HUES64 (cell line): Measurements from ENCODE around the gene KRTAP5-2.

Experiments
- H3K27ac ChIP-seq: 2 replicates; pipeline ENCODE4 v1.7.0; 2013; ENCODE audit warnings: low read depth, low read length, inconsistent platforms
- H3K27me3 ChIP-seq: 2 replicates; pipeline ENCODE4 v1.6.1; 2013; ENCODE audit warnings: mild to moderate bottlenecking, low read length; ENCODE audit not compliant: insufficient read depth
- H3K36me3 ChIP-seq: 2 replicates; pipeline ENCODE4 v1.6.1; 2013; ENCODE audit warnings: mild to moderate bottlenecking, low read length; ENCODE audit not compliant: insufficient read depth
- H3K4me1 ChIP-seq: 2 replicates; pipeline ENCODE4 v1.6.1; 2013; ENCODE audit warnings: mild to moderate bottlenecking, low read length, moderate library complexity; ENCODE audit not compliant: insufficient read depth
- H3K4me3 ChIP-seq: 2 replicates; pipeline ENCODE4 v1.5.1; 2013; ENCODE audit warnings: mild to moderate bottlenecking, low read length, moderate library complexity
- H3K9ac ChIP-seq: 2 replicates; pipeline ENCODE4 v1.6.1; 2013; ENCODE audit warnings: mild to moderate bottlenecking, low read depth, low read length
- H3K9me3 ChIP-seq: 2 replicates; pipeline ENCODE4 v1.6.1; 2013; ENCODE audit warnings: low read depth, low read length; ENCODE audit not compliant: insufficient read depth
- WGBS: fragments of 150-250, 120-280 bp; methylation state at CpG from one replicate; pipeline ENCODE4 v1.1.7; 2013; ENCODE audit warnings: missing lambda C conversion rate; 5-methylcytosine and 5-hydroxymethylcytosine counted together

Gene KRTAP5-2

GRCh38 chr11:1572197-1573076 lies 25.7 kb downstream of the KRTAP5-2 start, which contains the start of gene DUSP8:
Gene DUSP8 (minus strand): TSS chr11:1572271. CDS start chr11:1565826, 6,445 bp downstream.
- H3K36me3 ChIP-seq, result no peaks in the 10 kb centered on the region
- peaks cover 74% of the 10 kb centered on the region for H3K27me3 ChIP-seq
- H3K9me3 ChIP-seq, result no peaks in the 10 kb centered on the region
- WGBS, result 1% methylated on average over 123 of the region's 124 CpGs
- no peak within 1 kb of the TSS for H3K9ac ChIP-seq
- peaks cover 6% of the 10 kb centered on the region; the same call in 1 of the 2 replicates for H3K4me1 ChIP-seq
- H3K27ac ChIP-seq, result no peak within 1 kb of the TSS
- H3K4me3 ChIP-seq, result peak within 1 kb of the TSS; percentile 51

- Histone ChIP-seq H3K4me3 (peak overlapping the region; percentile 51), H3K27me3 (peaks cover 71% of the 10 kb centered on the region), H3K4me1 (peaks cover 6% of the 10 kb centered on the region; the same call in 1 of the 2 replicates), H3K27ac (no peak overlapping the region), H3K9ac (no peak overlapping the region), H3K36me3 (no peaks in the 10 kb centered on the region), H3K9me3 (no peaks in the 10 kb centered on the region)
- under 1% methylated on average over 91 of the region's 91 CpGs for WGBS
Measured at GRCh38 chr11:1571760-1572196, 26.3 kb downstream of the KRTAP5-2 start.

GRCh38 chr11:1570896-1571759 lies 27.0 kb downstream of the KRTAP5-2 start:
- Histone ChIP-seq H3K9me3 (no peaks in the 10 kb centered on the region), H3K4me1 (peaks cover 6% of the 10 kb centered on the region; the same call in 1 of the 2 replicates), H3K4me3 (peak overlapping the region; percentile 51), H3K36me3 (no peaks in the 10 kb centered on the region), H3K27me3 (peaks cover 67% of the 10 kb centered on the region), H3K9ac (no peak overlapping the region), H3K27ac (no peak overlapping the region)
- 2% methylated on average over 57 of the region's 58 CpGs for WGBS

DNA sequence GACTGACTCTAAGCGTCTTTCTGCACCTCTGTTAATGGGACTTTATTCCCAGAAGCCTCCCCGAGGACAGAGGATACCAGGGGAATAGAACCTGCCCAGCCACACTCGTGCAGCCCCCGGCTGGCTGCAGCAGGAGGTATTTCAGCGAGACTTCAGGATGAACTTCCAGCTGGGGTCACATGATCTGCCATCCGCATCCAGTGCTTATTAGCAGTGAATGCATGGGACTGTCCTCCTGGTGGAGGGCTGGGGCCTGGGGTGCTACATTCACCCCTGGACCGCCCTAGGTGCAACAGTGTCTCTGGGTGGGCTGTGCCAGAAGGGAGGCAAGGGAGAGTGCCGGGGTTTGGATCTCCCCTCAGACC lies 27.6 kb downstream of the KRTAP5-2 start:
- Histone ChIP-seq H3K27ac (no peak overlapping the region), H3K4me1 (peaks cover 6% of the 10 kb centered on the region; the same call in 1 of the 2 replicates), H3K27me3 (peaks cover 62% of the 10 kb centered on the region), H3K36me3 (no peaks in the 10 kb centered on the region), H3K9ac (no peak overlapping the region), H3K4me3 (no peak overlapping the region), H3K9me3 (no peaks in the 10 kb centered on the region)
- 58% methylated on average over 8 of the region's 8 CpGs for WGBS

DNA sequence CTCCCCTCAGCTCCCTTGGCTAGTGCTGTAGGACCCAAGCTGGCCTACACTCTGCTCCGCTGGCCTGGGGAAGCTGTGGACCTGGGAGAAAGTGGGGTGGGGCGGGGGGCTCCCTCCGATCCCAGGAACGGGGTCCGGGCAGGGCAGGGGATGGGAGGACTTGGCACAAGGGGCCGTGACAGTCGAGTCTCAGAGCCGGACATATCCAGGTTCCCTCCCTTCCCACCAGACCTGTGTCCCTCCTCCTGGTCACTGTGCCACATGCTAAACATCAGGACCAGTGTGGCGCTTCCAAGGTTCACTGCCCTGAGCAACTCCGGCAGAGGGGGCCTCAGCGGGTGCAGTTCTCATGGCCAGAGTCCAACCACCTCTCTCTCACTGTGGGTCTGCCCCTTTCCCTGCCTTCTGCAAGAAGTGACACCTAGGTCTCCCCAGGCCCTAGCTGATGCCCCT lies 28.1 kb downstream of the KRTAP5-2 start:
- Histone ChIP-seq H3K36me3 (no peaks in the 10 kb centered on the region), H3K27me3 (peaks cover 58% of the 10 kb centered on the region), H3K9ac (no peak overlapping the region), H3K4me1 (peaks cover 6% of the 10 kb centered on the region), H3K4me3 (no peak overlapping the region), H3K27ac (no peak overlapping the region), H3K9me3 (no peaks in the 10 kb centered on the region)
- 89% methylated on average over 11 of the region's 11 CpGs for WGBS

- Histone ChIP-seq H3K9ac (no peak overlapping the region), H3K27ac (no peak overlapping the region), H3K4me3 (no peak overlapping the region), H3K27me3 (peaks cover 51% of the 10 kb centered on the region), H3K9me3 (no peaks in the 10 kb centered on the region), H3K36me3 (no peaks in the 10 kb centered on the region), H3K4me1 (peaks cover 11% of the 10 kb centered on the region)
- 85% methylated on average over 14 of the region's 14 CpGs for WGBS
Measured at GRCh38 chr11:1569251-1569780, 28.8 kb downstream of the KRTAP5-2 start.

DNA sequence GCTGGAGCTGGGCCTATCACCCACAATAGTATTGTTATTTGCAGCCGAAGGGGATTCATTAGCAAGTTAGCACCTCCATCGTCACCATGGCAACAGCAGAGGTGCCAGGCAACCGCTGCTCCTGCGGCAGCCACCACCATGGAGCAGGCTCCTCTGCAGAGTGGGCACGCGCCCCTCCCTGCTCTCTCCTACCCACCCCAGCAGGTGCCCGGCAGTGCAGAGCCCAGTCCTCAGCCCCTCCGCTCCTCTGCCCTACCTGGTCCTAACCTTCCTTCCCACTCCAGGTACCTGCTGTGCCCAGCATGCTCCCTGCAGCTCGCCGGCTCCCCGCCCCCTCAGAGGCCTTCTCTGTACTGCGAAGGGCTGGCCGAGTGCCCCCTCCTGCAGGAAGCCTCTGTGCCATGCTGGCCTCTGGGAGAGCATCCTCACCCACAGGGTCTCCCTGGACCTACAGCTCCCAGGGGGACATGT lies 29.6 kb downstream of the KRTAP5-2 start:
- Histone ChIP-seq H3K27ac (no peak overlapping the region), H3K4me1 (peaks cover 11% of the 10 kb centered on the region), H3K9me3 (no peaks in the 10 kb centered on the region), H3K4me3 (no peak overlapping the region), H3K9ac (no peak overlapping the region), H3K36me3 (no peaks in the 10 kb centered on the region), H3K27me3 (peaks cover 43% of the 10 kb centered on the region)
- 14% methylated on average over 13 of the region's 13 CpGs for WGBS

DNA sequence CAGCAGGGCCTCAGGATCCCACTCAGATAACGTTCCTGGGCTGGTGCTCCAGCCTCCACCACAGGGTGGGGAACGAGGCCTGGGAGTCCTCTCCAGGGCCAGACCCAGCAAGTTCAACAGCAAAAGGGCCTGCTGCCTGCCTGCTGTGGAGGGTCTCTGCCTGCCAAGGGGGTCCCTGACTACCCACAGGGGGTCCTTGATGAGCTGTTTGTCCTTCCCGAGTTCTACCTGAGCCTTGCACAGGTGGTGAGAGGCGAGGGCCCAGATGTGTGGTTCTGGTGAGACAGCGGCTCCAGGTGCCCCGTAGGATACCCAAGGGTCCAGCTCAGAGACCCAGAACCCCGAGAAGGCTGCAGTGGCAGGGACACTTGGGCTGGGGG lies 30.4 kb downstream of the KRTAP5-2 start:
- 85% methylated on average over 7 of the region's 7 CpGs for WGBS
- H3K4me1 ChIP-seq, result peaks cover 11% of the 10 kb centered on the region

DNA sequence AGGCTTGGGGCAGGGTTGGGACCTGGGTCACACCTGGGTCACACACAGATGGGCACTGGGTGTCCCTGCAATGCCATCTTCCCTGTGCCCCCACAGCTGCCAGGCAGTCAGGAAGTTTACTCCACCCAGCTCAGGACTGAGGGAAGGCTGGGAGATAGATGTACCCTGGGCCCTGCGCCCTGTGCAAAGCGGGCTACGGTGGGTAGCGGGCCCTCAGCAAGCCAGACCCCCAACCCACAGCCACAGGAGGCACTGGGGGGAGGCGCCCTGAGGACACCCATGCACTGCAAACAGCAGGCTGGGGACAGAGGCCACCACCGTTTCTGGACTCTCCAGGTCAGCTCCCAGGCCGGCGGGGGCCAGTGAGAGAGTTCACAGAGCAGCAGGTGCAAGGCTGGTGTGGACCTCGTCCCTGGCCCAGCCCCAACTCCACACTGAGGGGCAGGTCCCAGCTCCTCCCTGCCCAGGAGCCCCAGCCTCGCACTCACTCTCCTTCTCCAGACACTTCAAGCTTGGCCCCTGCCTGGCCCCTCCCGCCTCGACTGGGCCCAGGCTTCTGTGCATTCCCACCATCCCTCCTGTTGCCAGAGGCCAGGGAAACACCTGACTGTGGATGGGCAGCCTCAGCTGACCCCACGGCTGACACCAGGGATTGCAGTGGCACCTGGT lies 30.9 kb downstream of the KRTAP5-2 start:
- no peak overlapping the region for H3K4me3 ChIP-seq
- H3K36me3 ChIP-seq, result no peaks in the 10 kb centered on the region
- H3K27ac ChIP-seq, result no peak overlapping the region
- H3K9ac ChIP-seq, result no peak overlapping the region
- H3K9me3 ChIP-seq, result no peaks in the 10 kb centered on the region
- H3K4me1 ChIP-seq, result peaks cover 11% of the 10 kb centered on the region
- WGBS, result 86% methylated on average over 13 of the region's 13 CpGs
- peaks cover 31% of the 10 kb centered on the region for H3K27me3 ChIP-seq

More for the DNA sequence above, 30.4 kb downstream of the KRTAP5-2 start:
- no peak overlapping the region for H3K27ac ChIP-seq
- no peaks in the 10 kb centered on the region for H3K9me3 ChIP-seq
- H3K27me3 ChIP-seq, result peaks cover 35% of the 10 kb centered on the region
- H3K9ac ChIP-seq, result no peak overlapping the region
- H3K36me3 ChIP-seq, result no peaks in the 10 kb centered on the region
- no peak overlapping the region for H3K4me3 ChIP-seq

GRCh38 chr11:1566381-1567051 lies 31.6 kb downstream of the KRTAP5-2 start:
- Histone ChIP-seq H3K27ac (no peak overlapping the region), H3K9me3 (no peaks in the 10 kb centered on the region), H3K4me3 (no peak overlapping the region), H3K36me3 (no peaks in the 10 kb centered on the region), H3K9ac (no peak overlapping the region), H3K4me1 (peaks cover 11% of the 10 kb centered on the region), H3K27me3 (peaks cover 30% of the 10 kb centered on the region)
- 91% methylated on average over 20 of the region's 20 CpGs for WGBS
